GM23338 (cell line): ENCODE measurements around the gene AOC2. TPM values are rescaled to one million over a fixed set of nuclear protein-coding genes. Genes with fewer than 3 reads are reported as not detected.
"Not testable (repeated sequence)": the region's sequence is repeated elsewhere in the genome, so short reads cannot be mapped to it uniquely, and the experiment has no call there.

Experiments
- ATAC-seq: fragments of 200-7000 bp; cut with Tn5 transposase; 3 replicates; pipeline ENCODE4 v1.9.1; 2020
- DNase-seq: peaks from one replicate; pipeline ENCODE4 v3.0.0-alpha.2; 2015; ENCODE audit warnings: low spot score
- H2AFZ ChIP-seq: fragments of 200-600 bp; sonication (generic); 2 replicates; pipeline ENCODE4 v1.8.0; 2016; ENCODE audit warnings: antibody characterized with exemption, mild to moderate bottlenecking, moderate library complexity
- H3F3A ChIP-seq: fragments of 200-600 bp; sonication (generic); replicated peaks from 2 replicates; pipeline ENCODE4 v1.8.0; 2017; ENCODE audit warnings: antibody characterized with exemption, mixed run types, low read depth
- H3K27ac ChIP-seq: fragments of 200-600 bp; sonication (generic); 2 replicates; pipeline ENCODE4 v1.6.1; 2016; ENCODE audit warnings: low read depth
- H3K27me3 ChIP-seq: fragments of 200-600 bp; sonication (generic); 2 replicates; pipeline ENCODE4 v1.8.0; 2016; ENCODE audit warnings: mild to moderate bottlenecking, mixed run types, moderate library complexity; ENCODE audit not compliant: insufficient read depth
- H3K36me3 ChIP-seq: fragments of 200-600 bp; sonication (generic); 2 replicates; pipeline ENCODE4 v1.8.0; 2016; ENCODE audit warnings: mild to moderate bottlenecking; ENCODE audit not compliant: insufficient read depth
- H3K4me1 ChIP-seq: fragments of 200-600 bp; sonication (generic); 2 replicates; pipeline ENCODE4 v1.8.0; 2016; ENCODE audit warnings: mild to moderate bottlenecking, moderate library complexity; ENCODE audit not compliant: insufficient read depth
- H3K4me2 ChIP-seq: fragments of 200-600 bp; sonication (generic); 2 replicates; pipeline ENCODE4 v1.7.1; 2017; ENCODE audit warnings: mixed run types
- H3K4me3 ChIP-seq: fragments of 200-600 bp; sonication (generic); 2 replicates; pipeline ENCODE4 v1.6.1; 2016; ENCODE audit warnings: mixed run types
- H3K79me2 ChIP-seq: fragments of 200-600 bp; sonication (generic); replicated peaks from 2 replicates; pipeline ENCODE4 v1.8.0; 2017; ENCODE audit warnings: mild to moderate bottlenecking; ENCODE audit not compliant: insufficient read depth
- H3K9me2 ChIP-seq: fragments of 200-600 bp; sonication (generic); 2 replicates; pipeline ENCODE4 v1.8.0; 2017; ENCODE audit not compliant: insufficient read depth
- H4K20me1 ChIP-seq: fragments of 200-600 bp; sonication (generic); replicated peaks from 2 replicates; pipeline ENCODE4 v1.8.0; 2017; ENCODE audit warnings: mild to moderate bottlenecking; ENCODE audit not compliant: insufficient read depth
- H3K27ac Mint-ChIP-seq: 2 replicates; pipeline ENCODE4 v1.8.0; 2020; ENCODE audit warnings: inconsistent platforms, mild to moderate bottlenecking, moderate library complexity, mixed read lengths
- H3K27me3 Mint-ChIP-seq: 3 replicates; pipeline ENCODE4 v1.8.0; 2022; ENCODE audit warnings: low read depth, mild to moderate bottlenecking, moderate library complexity, mixed read lengths, inconsistent platforms; ENCODE audit not compliant: insufficient read depth, poor library complexity
- H3K36me3 Mint-ChIP-seq: 3 replicates; pipeline ENCODE4 v1.8.0; 2021; ENCODE audit warnings: low read depth, mild to moderate bottlenecking, inconsistent platforms, moderate library complexity, mixed read lengths
- H3K4me1 Mint-ChIP-seq: 3 replicates; pipeline ENCODE4 v1.8.0; 2020; ENCODE audit warnings: mild to moderate bottlenecking, inconsistent platforms, mixed read lengths
- H3K4me3 Mint-ChIP-seq: 3 replicates; pipeline ENCODE4 v1.8.0; 2021; ENCODE audit warnings: moderate library complexity, mild to moderate bottlenecking, inconsistent platforms, mixed read lengths
- H3K9me3 Mint-ChIP-seq: 3 replicates; pipeline ENCODE4 v1.8.0; 2020; ENCODE audit warnings: moderate library complexity, mild to moderate bottlenecking, inconsistent platforms, mixed read lengths
- EZH2phosphoT487 ChIP-seq: fragments of 200-600 bp; sonication (generic); IDR thresholded peaks from one replicate; pipeline ENCODE4 v1.8.1; 2018; ENCODE audit warnings: antibody characterized with exemption; ENCODE audit not compliant: unreplicated experiment
- JUNB ChIP-seq: IDR thresholded peaks from one replicate; pipeline ENCODE4 v1.6.1; 2016; ENCODE audit warnings: antibody characterized with exemption; ENCODE audit not compliant: unreplicated experiment
- POLR2AphosphoS5 ChIP-seq: IDR thresholded peaks from 2 replicates; pipeline ENCODE4 v1.6.1; 2016; ENCODE audit warnings: antibody characterized with exemption, low read depth
- STAT1 ChIP-seq: IDR thresholded peaks from one replicate; pipeline ENCODE4 v1.6.1; 2016; ENCODE audit warnings: antibody characterized with exemption; ENCODE audit not compliant: unreplicated experiment
- ZNF114 ChIP-seq: fragments of 250-450 bp; sonication (Bioruptor Pico); IDR thresholded peaks from 2 replicates; pipeline ENCODE4 v1.5.0; 2020; ENCODE audit warnings: mild to moderate bottlenecking, moderate library complexity
- ZNF331 ChIP-seq: fragments of 250-450 bp; sonication (Bioruptor Pico); IDR thresholded peaks from 2 replicates; pipeline ENCODE4 v1.5.0; 2020; ENCODE audit warnings: low read depth, mild to moderate bottlenecking, moderate library complexity
- polyA plus RNA-seq: library from polyadenylated mRNA; unstranded; fragments of >200 nt; fragmentation: Nextera tagmentation; extraction: Ambion mirVana; gene quantifications from 2 replicates; pipeline ENCODE4 v1.2.1, GENCODE V29; 2016
- total RNA-seq: library from RNA; depleted of rRNA; stranded (reverse); fragments of >200 nt; shearing (Covaris generic); gene quantifications from 2 replicates; pipeline ENCODE4 v1.2.3, GENCODE V29; 2014
- TF ChIP-seq, protein P1 (sequence below): IDR thresholded peaks from one replicate; pipeline ENCODE4 v1.6.1; 2018; ENCODE audit warnings: antibody characterized with exemption; ENCODE audit not compliant: unreplicated experiment
- TF ChIP-seq, protein P2 (sequence below), 2 experiments: fragments of 200-600 bp in 1 of 2; sonication (generic) in 1 of 2; conservative IDR thresholded peaks; 2 replicates each; pipeline versions ENCODE4 v1.5.1 to v1.6.1; 2016 to 2017; ENCODE audit warnings: antibody characterized with exemption in 2 of 2, low read depth in 2 of 2, mild to moderate bottlenecking in 2 of 2, moderate library complexity in 1 of 2

Gene AOC2
- total and polyA plus RNA-seq, 2 experiments from 2014 or later, result 2.0 to 5.8 TPM

DNA sequence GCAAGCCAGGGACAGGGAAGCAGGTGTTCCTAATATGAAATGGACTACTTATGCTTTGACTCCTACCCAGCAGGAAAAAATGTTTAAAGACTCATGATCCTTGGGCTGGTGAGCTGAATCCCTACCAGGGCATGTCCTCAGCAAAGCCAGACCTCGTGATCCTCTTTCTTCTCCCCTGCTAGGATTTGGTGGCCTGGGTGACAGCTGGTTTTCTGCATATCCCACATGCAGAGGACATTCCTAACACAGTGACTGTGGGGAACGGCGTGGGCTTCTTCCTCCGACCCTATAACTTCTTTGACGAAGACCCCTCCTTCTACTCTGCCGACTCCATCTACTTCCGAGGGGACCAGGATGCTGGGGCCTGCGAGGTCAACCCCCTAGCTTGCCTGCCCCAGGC lies 11.7 kb downstream of the AOC2 start:
- H3K4me1 Mint-ChIP-seq, result not testable (repeated sequence)

DNA sequence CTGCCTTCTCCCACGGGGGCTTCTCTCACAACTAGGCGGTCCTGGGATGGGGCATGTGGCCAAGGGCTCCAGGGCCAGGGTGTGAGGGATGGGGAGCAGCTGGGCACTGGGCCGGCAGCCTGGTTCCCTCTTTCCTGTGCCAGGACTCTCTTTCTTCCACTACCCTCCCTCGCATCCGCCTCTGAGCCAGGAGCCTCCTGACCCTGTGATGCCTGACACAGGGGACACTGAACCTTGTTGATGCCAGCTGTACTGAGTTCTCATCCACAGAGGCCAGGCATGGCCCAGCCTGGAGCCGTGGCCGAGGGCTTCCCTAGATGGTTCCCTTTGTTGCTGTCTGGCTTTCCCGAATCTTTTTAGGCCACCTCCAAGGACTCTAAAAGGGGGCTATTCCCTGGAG lies 12.1 kb downstream of the AOC2 start:
- not testable (repeated sequence) for H2AFZ ChIP-seq, H3K27ac ChIP-seq, H4K20me1 ChIP-seq, H3F3A ChIP-seq, H3K4me2 ChIP-seq, H3K9me2 ChIP-seq, DNase-seq, H3K36me3 ChIP-seq, H3K4me1 ChIP-seq, H3K4me3 Mint-ChIP-seq, H3K79me2 ChIP-seq, H3K9me3 Mint-ChIP-seq, H3K4me3 ChIP-seq, ATAC-seq, H3K36me3 Mint-ChIP-seq, H3K4me1 Mint-ChIP-seq, H3K27ac Mint-ChIP-seq, H3K27me3 ChIP-seq, H3K27me3 Mint-ChIP-seq

More for the DNA sequence above, 11.7 kb downstream of the AOC2 start:
- not testable (repeated sequence) for H3K27ac Mint-ChIP-seq, H3K4me3 ChIP-seq, H2AFZ ChIP-seq, H3K79me2 ChIP-seq, H3K9me2 ChIP-seq, H4K20me1 ChIP-seq, DNase-seq, H3K4me2 ChIP-seq, H3K4me3 Mint-ChIP-seq, H3K9me3 Mint-ChIP-seq, ATAC-seq, H3K36me3 Mint-ChIP-seq, H3K27me3 ChIP-seq, H3K36me3 ChIP-seq, H3K27ac ChIP-seq, H3K4me1 ChIP-seq, H3K27me3 Mint-ChIP-seq, H3F3A ChIP-seq

DNA sequence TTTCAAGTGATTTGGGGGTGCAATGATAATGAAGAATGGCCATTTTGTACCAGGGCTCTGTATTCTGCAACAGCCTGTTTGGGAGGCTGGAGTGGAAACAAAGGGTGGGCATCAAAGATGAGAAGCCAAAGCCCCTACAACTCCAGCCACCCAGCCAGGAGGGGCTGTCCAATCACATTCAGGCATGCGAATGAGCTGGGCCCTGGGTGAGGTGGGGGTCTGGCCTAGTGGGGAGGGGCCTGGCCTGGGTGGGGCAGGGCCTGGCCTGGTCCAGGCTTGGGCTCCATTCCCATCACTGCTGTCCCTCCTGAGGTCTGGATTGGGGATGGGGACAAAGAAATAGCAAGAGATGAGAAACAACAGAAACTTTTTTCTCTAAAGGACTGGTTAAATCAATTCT lies 13.0 kb downstream of the AOC2 start:
- Mint-ChIP-seq H3K4me3 (no peak overlapping the region), H3K4me1 (no peaks in the 10 kb centered on the region), H3K27ac (no peak overlapping the region), H3K36me3 (no peaks in the 10 kb centered on the region; the same call in 1 of the 3 replicates), H3K27me3 (peaks cover 4% of the 10 kb centered on the region), H3K9me3 (no peaks in the 10 kb centered on the region; the same call in 1 of the 3 replicates)
- Histone ChIP-seq H2AFZ (no peak overlapping the region), H3K79me2 (no peaks in the 10 kb centered on the region), H3K4me1 (no peaks in the 10 kb centered on the region), H3K27me3 (no peaks in the 10 kb centered on the region), H3F3A (no peaks in the 10 kb centered on the region), H3K9me2 (no peaks in the 10 kb centered on the region), H3K4me3 (no peak overlapping the region), H3K27ac (no peak overlapping the region), H3K4me2 (no peak overlapping the region), H4K20me1 (no peaks in the 10 kb centered on the region), H3K36me3 (no peaks in the 10 kb centered on the region)
- DNase-seq (no peak), ATAC-seq (peak; percentile 89)
- TF ChIP-seq, protein P1, sequence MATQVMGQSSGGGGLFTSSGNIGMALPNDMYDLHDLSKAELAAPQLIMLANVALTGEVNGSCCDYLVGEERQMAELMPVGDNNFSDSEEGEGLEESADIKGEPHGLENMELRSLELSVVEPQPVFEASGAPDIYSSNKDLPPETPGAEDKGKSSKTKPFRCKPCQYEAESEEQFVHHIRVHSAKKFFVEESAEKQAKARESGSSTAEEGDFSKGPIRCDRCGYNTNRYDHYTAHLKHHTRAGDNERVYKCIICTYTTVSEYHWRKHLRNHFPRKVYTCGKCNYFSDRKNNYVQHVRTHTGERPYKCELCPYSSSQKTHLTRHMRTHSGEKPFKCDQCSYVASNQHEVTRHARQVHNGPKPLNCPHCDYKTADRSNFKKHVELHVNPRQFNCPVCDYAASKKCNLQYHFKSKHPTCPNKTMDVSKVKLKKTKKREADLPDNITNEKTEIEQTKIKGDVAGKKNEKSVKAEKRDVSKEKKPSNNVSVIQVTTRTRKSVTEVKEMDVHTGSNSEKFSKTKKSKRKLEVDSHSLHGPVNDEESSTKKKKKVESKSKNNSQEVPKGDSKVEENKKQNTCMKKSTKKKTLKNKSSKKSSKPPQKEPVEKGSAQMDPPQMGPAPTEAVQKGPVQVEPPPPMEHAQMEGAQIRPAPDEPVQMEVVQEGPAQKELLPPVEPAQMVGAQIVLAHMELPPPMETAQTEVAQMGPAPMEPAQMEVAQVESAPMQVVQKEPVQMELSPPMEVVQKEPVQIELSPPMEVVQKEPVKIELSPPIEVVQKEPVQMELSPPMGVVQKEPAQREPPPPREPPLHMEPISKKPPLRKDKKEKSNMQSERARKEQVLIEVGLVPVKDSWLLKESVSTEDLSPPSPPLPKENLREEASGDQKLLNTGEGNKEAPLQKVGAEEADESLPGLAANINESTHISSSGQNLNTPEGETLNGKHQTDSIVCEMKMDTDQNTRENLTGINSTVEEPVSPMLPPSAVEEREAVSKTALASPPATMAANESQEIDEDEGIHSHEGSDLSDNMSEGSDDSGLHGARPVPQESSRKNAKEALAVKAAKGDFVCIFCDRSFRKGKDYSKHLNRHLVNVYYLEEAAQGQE, result no peak
- TF ChIP-seq EZH2phosphoT487 (no peak), ZNF114 (CRISPR knock-in tag) (no peak), POLR2AphosphoS5 (no peak), JUNB (no peak), STAT1 (no peak), ZNF331 (CRISPR knock-in tag) (no peak)
- TF ChIP-seq, protein P2, sequence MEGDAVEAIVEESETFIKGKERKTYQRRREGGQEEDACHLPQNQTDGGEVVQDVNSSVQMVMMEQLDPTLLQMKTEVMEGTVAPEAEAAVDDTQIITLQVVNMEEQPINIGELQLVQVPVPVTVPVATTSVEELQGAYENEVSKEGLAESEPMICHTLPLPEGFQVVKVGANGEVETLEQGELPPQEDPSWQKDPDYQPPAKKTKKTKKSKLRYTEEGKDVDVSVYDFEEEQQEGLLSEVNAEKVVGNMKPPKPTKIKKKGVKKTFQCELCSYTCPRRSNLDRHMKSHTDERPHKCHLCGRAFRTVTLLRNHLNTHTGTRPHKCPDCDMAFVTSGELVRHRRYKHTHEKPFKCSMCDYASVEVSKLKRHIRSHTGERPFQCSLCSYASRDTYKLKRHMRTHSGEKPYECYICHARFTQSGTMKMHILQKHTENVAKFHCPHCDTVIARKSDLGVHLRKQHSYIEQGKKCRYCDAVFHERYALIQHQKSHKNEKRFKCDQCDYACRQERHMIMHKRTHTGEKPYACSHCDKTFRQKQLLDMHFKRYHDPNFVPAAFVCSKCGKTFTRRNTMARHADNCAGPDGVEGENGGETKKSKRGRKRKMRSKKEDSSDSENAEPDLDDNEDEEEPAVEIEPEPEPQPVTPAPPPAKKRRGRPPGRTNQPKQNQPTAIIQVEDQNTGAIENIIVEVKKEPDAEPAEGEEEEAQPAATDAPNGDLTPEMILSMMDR (conservative IDR thresholded peaks at IDR 0.05; ENCODE audit: low read depth in 2 of 2), result no peak
